ENCODE data around the gene SLC8A2.
A peak's percentile ranks its signal among the peaks of the same experiment; 100 is the strongest.

The SLC8A2 gene

GRCh38 chr19:47432091-47432490, 39.6 kb downstream of the SLC8A2 start:
- no peak for DNase-seq (ENCODE audit: low read depth in 2 of 2, low spot score in 1 of 2)

DNA sequence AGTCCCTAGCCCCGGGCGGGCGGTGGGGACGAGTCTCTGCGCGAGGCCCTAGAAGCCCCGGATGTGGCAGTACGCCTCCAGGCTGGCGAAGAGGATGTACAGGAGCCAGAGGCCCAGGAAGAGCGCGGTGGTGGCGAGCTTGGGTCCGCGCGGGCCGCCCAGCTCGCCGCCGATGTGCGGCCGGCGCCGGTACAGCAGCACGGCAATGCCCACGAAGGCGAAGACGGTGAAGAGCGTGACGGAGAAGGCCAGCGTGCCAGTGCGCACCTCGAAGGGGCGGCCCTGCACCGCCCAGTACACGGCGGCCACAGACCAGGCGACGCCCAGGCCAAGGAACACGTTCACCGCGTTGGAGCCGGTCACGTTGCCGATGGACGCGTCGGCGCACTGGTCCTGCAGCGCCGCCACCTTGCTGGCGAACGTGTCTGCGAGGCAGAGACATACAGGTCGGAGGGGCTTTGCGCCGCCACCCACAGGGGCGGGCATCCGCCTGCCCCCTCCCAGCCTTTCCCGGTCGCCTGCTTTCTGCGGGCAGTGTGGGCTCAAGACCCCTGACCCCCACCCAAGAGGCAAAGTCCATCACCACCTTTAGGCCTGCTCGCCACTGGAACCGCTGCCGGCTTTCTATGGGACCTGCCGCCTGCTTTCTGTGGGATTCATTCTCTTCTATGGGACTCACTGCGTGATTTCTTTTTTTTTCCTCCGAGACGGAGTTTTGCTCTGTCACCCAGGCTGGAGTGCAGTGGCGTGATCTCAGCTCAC, 41.5 kb downstream of the SLC8A2 start:
- no peak for DNase-seq (ENCODE audit: low read depth in 2 of 2, low spot score in 1 of 2)

DNA sequence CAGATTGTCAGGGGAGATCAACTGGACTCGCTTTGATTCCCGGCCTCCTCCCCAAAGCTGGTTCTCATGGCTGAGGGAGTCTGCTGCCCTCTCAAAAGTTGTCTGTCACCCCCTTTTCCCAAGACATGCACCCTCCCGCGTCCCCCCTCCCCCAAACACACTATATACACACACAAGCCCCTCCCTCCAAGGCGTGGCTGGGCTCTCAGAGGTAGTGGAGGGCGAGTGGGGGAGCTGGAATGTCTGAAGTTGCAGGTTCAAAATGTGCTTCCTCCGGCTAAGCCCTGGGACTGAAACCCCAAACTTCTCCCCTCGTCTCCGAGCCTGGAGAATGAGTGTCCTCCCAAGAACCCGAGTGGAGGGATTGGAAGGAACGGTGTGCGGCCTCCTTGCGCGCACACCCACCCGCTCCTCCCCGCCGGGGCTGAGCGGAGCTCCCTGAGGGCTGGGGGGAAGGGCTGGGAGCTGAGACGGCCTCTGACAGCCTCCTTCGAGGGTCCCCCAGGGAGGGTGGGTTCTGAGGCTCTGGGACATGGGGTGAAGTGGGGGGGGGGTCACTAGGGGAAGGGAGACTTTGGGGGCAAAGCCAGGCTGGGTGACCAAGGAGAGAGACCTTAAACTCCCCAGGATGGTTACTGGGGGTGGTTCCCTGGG, 42.4 kb downstream of the SLC8A2 start:
- no peak for DNase-seq (ENCODE audit: low read depth in 2 of 2, low spot score in 1 of 2)

GRCh38 chr19:47428177-47428894, 43.4 kb downstream of the SLC8A2 start:
- DNase-seq (ENCODE audit: low read depth in 2 of 2, low spot score in 1 of 2) = peak in 1 of 2 donors; percentile 56

DNA sequence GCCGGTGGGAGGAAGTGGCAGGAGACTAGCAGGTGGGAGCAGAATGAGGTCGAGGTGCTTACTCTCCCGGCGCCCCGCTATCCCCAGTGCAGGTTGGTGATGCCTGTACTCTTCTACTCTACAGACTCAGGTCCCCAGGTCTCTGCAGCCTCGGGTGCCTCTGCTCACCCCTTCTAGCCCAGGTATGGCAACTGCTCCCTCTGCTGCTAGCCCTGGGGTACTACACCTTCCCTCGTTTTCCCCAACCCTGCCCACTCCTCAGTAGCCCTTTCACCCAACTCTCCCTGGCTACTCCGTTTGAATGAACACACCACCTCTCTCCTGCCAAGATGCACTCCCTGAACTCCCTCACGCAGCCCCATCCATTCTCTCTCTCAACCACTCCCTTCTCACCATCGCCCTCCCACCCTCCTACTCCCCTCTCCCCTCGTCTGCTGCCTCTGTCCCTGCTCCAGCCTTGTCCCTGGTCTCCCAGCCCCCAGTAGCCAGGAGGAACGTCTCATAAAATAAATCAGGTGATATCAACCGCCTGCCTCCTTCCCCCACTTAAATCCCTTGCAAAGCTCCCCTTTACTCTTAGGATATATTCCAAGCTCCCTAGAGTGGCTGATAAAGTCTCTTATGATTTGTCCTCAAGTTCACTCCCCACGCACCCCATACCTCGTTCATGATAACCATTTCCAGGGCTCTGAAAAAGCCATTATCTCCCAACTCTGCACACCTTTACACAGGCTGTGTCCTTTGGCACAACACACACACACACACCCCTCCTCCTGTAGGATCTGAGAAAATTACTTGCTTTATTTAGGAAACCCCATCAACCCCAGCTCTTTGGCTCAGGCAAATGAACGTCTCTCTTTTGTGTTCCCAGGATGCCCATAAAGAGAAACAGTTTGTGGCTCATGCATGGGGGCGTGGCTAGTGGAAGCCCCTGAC, 44.2 kb downstream of the SLC8A2 start:
- peak in 1 of 2 donors; percentile 42 for DNase-seq (ENCODE audit: low read depth in 2 of 2, low spot score in 1 of 2)

DNA sequence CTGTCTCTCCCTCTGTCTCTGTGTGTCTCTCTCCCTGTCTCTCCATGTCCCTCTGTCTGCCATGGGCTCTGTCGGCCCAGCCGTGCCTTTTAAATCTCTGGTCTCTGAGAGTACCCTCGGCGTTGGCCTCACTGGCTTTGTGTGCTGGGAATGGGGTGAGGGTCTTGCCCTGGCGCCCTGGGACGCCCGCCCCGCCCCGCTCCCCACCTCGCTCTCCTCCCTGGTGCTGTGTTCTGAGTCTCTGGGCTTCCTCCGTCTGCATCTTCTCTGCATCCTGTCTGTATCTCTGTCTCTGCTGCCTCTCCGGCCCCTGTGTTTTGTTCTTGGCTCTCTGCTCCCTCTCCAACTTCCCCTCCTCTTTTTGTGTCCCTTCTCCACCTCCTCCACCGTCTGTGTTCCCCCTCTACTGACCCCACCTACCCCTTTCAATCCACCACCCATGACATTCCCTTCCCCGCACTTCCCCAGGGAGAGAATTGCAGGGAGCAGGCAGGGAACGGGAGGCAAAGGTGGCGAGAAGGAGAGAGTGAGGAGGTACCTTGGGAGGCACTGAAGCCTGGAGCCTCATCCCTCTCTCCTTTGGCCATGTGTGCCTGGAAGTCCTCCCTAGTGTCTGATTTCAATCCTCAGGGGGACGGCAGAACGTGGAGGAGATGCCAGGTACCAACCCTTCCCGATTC, 48.4 kb downstream of the SLC8A2 start:
- DNase-seq (ENCODE audit: low read depth in 2 of 2, low spot score in 1 of 2) = no peak

- DNase-seq (ENCODE audit: low read depth in 2 of 2, low spot score in 1 of 2) = no peak
Measured at GRCh38 chr19:47422417-47423163, 49.1 kb downstream of the SLC8A2 start.

DNA sequence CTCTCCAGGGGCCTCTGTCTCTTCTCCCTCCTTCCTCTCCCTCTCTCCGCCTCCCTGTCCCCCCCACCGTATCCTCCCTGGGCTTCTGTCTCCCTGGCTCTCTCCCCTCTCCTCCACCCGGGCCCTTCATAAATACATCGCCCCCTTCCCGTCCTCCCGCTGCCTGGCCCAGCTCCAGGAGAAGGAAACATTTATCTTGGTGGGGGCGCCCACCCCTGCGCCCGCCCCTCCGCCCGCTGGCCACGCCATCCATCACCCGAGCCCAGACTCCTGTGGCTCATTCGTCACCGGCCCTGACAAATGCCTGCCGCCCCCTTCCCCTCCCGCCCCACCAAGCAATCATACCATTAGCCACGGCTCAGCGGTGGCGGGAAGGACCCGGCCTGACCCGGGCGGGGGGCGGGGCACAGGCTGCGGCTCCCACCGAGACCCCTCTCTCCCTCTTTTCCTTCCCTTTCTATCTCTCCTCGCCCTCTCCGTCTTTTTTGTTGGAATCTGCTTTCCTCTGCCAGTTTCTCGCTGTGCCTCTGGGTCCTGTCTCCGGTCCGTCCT, 49.8 kb downstream of the SLC8A2 start:
- DNase-seq (ENCODE audit: low read depth in 2 of 2, low spot score in 1 of 2) = no peak

DNA sequence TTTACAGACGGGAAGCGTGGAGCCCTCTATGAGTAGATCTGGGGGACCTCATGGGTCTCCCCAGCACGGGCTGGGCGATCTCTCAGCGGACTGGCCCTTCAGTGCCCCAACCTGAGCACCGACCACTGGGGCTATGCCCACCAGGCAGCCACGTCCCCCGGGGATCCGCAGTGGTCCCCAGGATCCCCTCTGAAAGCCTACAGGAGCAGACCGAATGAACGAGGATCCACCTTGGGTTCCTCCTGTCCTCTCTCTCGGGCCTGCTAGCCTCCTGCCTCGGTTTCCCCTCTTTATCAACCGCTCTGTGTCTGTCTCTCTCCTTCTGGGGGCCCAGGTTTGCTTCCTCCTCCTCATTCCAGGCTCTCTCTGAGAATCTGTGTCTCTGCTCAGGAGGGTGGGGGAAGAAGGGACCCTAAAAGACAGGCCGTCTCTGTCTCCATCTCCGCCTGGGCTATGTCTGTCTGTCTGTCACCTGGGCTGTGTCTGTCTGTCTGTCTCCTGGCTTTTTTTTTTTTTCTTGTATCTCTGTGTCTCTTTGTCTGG, 50.4 kb downstream of the SLC8A2 start:
- no peak for DNase-seq (ENCODE audit: low read depth in 2 of 2, low spot score in 1 of 2)

GRCh38 chr19:47419789-47420188, 51.9 kb downstream of the SLC8A2 start:
- no peak for DNase-seq (ENCODE audit: low read depth in 2 of 2, low spot score in 1 of 2)

GRCh38 chr19:47419030-47419783, 52.5 kb downstream of the SLC8A2 start, which contains the start of gene MEIS3:
Gene MEIS3 (minus strand): TSS chr19:47419527. CDS start chr19:47419081, 446 bp downstream.
- no peak for DNase-seq (ENCODE audit: low read depth in 2 of 2, low spot score in 1 of 2)

- DNase-seq (ENCODE audit: low read depth in 2 of 2, low spot score in 1 of 2) = no peak
Measured at GRCh38 chr19:47418692-47419029, 53.0 kb downstream of the SLC8A2 start.

GRCh38 chr19:47417746-47418691, 53.7 kb downstream of the SLC8A2 start:
- DNase-seq (ENCODE audit: low read depth in 2 of 2, low spot score in 1 of 2) = no peak

DNA sequence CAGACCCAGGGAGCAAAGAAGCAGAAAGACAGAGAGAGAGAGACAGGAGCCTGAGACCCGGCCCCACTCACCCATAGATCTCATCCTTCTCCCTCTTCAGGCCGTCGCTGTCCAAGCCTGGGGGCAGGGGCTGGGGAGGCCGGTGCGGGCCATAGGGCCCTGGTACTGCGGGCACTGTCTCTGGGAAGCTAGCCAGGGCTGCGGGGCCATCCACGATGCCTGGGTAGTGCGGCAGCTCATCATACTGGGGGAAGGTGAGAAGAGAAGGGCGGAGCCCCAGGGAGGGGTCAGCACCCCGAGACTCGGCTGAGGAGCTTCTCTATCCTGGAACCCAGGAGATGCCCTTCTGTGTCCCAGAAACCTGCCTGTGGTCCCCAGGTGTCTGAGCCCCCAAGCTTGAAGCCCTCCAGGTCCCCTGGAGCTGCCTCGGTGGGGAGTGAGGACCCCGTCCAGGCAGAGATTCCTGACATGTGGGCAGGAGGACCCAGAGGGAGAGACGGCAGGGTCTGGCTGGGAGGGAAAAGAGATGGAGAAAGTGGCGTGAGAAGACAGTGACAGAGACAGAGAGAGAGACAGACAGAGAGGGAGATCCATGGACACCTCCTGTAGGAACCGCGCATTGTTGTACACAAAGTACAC, 54.5 kb downstream of the SLC8A2 start:
- no peak for DNase-seq (ENCODE audit: low read depth in 2 of 2, low spot score in 1 of 2)

DNA sequence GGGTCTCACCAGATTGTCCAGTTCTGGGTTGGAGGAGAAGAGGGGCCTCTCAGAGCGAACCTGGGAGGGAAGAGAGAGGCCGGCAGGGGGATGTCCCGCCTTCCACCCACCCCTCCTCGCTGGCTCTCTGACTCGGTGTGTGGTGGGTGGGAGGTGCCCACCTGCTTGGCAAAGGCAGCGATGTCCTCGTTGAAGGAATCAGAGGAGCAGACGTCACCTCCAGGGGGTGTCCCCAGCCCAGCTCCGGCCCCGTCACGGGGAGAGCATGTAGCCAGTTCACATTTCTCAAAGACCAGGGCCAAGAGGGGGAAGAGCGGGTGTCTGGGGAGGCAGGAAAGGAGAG, 55.1 kb downstream of the SLC8A2 start:
- DNase-seq (ENCODE audit: low read depth in 2 of 2, low spot score in 1 of 2) = no peak

GRCh38 chr19:47415953-47416642, 55.6 kb downstream of the SLC8A2 start:
- no peak for DNase-seq (ENCODE audit: low read depth in 2 of 2, low spot score in 1 of 2)

All from stimulated activated CD8-positive, alpha-beta memory T cell treated with anti-CD3 and anti-CD28 coated beads, Interleukin-4, amount 100 ng/mL, for 1 hour (primary cell).